SK-N-SH treated with all-trans-retinoic acid at 6 μM for 48 hours (cell line): ENCODE measurements around the gene SIN3B.

Experiments
- ATAC-seq: fragments of 200-7000 bp; cut with Tn5 transposase; 3 replicates; pipeline ENCODE4 v1.9.1; 2020; ENCODE audit warnings: mild to moderate bottlenecking, moderate library complexity
- ARNTL ChIP-seq: fragments of 450-650 bp; formaldehyde crosslinking; IDR thresholded peaks from 2 replicates; pipeline ENCODE4 v1.5.0; 2020; ENCODE audit warnings: low read depth, mild to moderate bottlenecking, moderate library complexity, borderline replicate concordance
- BACH2 ChIP-seq: fragments of 250-450 bp; sonication (Bioruptor Pico); IDR thresholded peaks from 2 replicates; pipeline ENCODE4 v1.9.0; 2021; ENCODE audit warnings: mild to moderate bottlenecking, borderline replicate concordance
- CREB5 ChIP-seq: fragments of 250-450 bp; sonication (Bioruptor Pico); IDR thresholded peaks from 2 replicates; pipeline ENCODE4 v1.5.1; 2020; ENCODE audit warnings: low read depth, mild to moderate bottlenecking, moderate library complexity
- CSDC2 ChIP-seq: fragments of 250-450 bp; sonication (Bioruptor Pico); IDR thresholded peaks from 2 replicates; pipeline ENCODE4 v1.5.0; 2020; ENCODE audit warnings: mild to moderate bottlenecking, moderate library complexity
- CSRNP3 ChIP-seq: fragments of 250-450 bp; sonication (Bioruptor Pico); IDR thresholded peaks from 2 replicates; pipeline ENCODE4 v1.5.1; 2021; ENCODE audit warnings: mild to moderate bottlenecking, moderate library complexity
- ESRRG ChIP-seq: fragments of 250-450 bp; sonication (Bioruptor Pico); IDR thresholded peaks from 2 replicates; pipeline ENCODE4 v1.6.1; 2021; ENCODE audit warnings: mild to moderate bottlenecking
- GLIS3 ChIP-seq: fragments of 250-450 bp; sonication (Bioruptor Pico); IDR thresholded peaks from 2 replicates; pipeline ENCODE4 v1.5.0; 2020; ENCODE audit warnings: mild to moderate bottlenecking, moderate library complexity
- ISL1 ChIP-seq: fragments of 250-450 bp; sonication (Bioruptor Pico); IDR thresholded peaks from 2 replicates; pipeline ENCODE4 v2.1.2; 2022; ENCODE audit warnings: mild to moderate bottlenecking, moderate library complexity
- OSR1 ChIP-seq: fragments of 250-450 bp; sonication (Bioruptor Pico); IDR thresholded peaks from 2 replicates; pipeline ENCODE4 v1.8.0; 2022; ENCODE audit warnings: moderate library complexity, mild to moderate bottlenecking, inconsistent platforms
- PATZ1 ChIP-seq: fragments of 250-450 bp; sonication (Bioruptor Pico); IDR thresholded peaks from 2 replicates; pipeline ENCODE4 v1.8.0; 2020; ENCODE audit warnings: mild to moderate bottlenecking, moderate library complexity, borderline replicate concordance
- POU6F1 ChIP-seq: fragments of 250-450 bp; sonication (Bioruptor Pico); IDR thresholded peaks from 2 replicates; pipeline ENCODE4 v1.8.0; 2021; ENCODE audit warnings: low read depth, mild to moderate bottlenecking, moderate library complexity, borderline replicate concordance
- PPARA ChIP-seq: fragments of 250-450 bp; sonication (Bioruptor Pico); IDR thresholded peaks from 2 replicates; pipeline ENCODE4 v1.5.0; 2020; ENCODE audit warnings: mild to moderate bottlenecking, borderline replicate concordance
- RARB ChIP-seq: fragments of 250-450 bp; sonication (Bioruptor Pico); IDR thresholded peaks from 2 replicates; pipeline ENCODE4 v1.8.0; 2021; ENCODE audit warnings: mild to moderate bottlenecking, moderate library complexity
- TCF4 ChIP-seq: fragments of 250-450 bp; sonication (Bioruptor Pico); IDR thresholded peaks from 2 replicates; pipeline ENCODE4 v1.8.0; 2021; ENCODE audit warnings: mild to moderate bottlenecking, moderate library complexity, borderline replicate concordance
- TOX ChIP-seq: fragments of 250-450 bp; sonication (Bioruptor Pico); IDR thresholded peaks from 2 replicates; pipeline ENCODE4 v1.8.0; 2021; ENCODE audit warnings: mild to moderate bottlenecking, moderate library complexity, borderline replicate concordance
- TSHZ2 ChIP-seq: fragments of 250-450 bp; sonication (Bioruptor Pico); IDR thresholded peaks from 2 replicates; pipeline ENCODE4 v1.5.0; 2020; ENCODE audit warnings: mild to moderate bottlenecking, moderate library complexity
- ZC3H10 ChIP-seq: fragments of 250-450 bp; sonication (Bioruptor Pico); IDR thresholded peaks from 2 replicates; pipeline ENCODE4 v1.5.1; 2021; ENCODE audit warnings: mild to moderate bottlenecking, moderate library complexity
- ZNF70 ChIP-seq: fragments of 450-650 bp; formaldehyde crosslinking; IDR thresholded peaks from 2 replicates; pipeline ENCODE4 v1.5.0; 2020; ENCODE audit warnings: mild to moderate bottlenecking, moderate library complexity
- ZNF8 ChIP-seq: fragments of 450-650 bp; formaldehyde crosslinking; IDR thresholded peaks from 2 replicates; pipeline ENCODE4 v1.5.0; 2020; ENCODE audit warnings: mild to moderate bottlenecking, moderate library complexity

Gene SIN3B

GRCh38 chr19:16908759-16909158 lies 79.6 kb downstream of the SIN3B start:
- TF ChIP-seq CSRNP3 (CRISPR knock-in tag) (no peak), PATZ1 (CRISPR knock-in tag) (no peak), POU6F1 (CRISPR knock-in tag) (no peak), TCF4 (CRISPR knock-in tag) (no peak), ARNTL (CRISPR knock-in tag) (no peak), ZNF8 (CRISPR knock-in tag) (no peak), ZNF70 (CRISPR knock-in tag) (no peak), ESRRG (no peak)
- ATAC-seq = no peak

GRCh38 chr19:16911046-16911445 lies 81.8 kb downstream of the SIN3B start:
- no peak for ATAC-seq
- TF ChIP-seq TSHZ2 (no peak), TOX (no peak), ZNF8 (CRISPR knock-in tag) (no peak), ESRRG (no peak), ZC3H10 (no peak), OSR1 (CRISPR knock-in tag) (no peak), GLIS3 (CRISPR knock-in tag) (no peak), CREB5 (CRISPR knock-in tag) (no peak), PPARA (CRISPR knock-in tag) (no peak), ARNTL (CRISPR knock-in tag) (no peak), PATZ1 (CRISPR knock-in tag) (no peak), BACH2 (CRISPR knock-in tag) (no peak), CSDC2 (no peak), RARB (CRISPR knock-in tag) (no peak), POU6F1 (CRISPR knock-in tag) (no peak), ISL1 (no peak), CSRNP3 (CRISPR knock-in tag) (no peak), TCF4 (CRISPR knock-in tag) (no peak)
